HCT116 (cell line): Measurements from ENCODE around the gene TCERG1L. TPM values are rescaled to one million over a fixed set of nuclear protein-coding genes. Genes with fewer than 3 reads are reported as not detected.

ENCODE experiments used
- ATAC-seq: fragments of 200-7000 bp; cut with Tn5 transposase; 2 replicates; pipeline ENCODE4 v1.9.1; 2020; ENCODE audit warnings: mild to moderate bottlenecking, moderate library complexity
- BruUV-seq: library from RNA; stranded (reverse); fragments of 400-500 nt; replicated peaks from 2 replicates; lab custom pipeline; 2021; lab: Mats Ljungman, UMichigan
- CTCF ChIA-PET: fragments of 300-600 bp; sonication (Branson Sonifier 250); formaldehyde crosslinking; loops from one replicate; lab custom pipeline; 2021; ENCODE audit warnings: antibody characterized with exemption; lab: Charles Lee
- POLR2A ChIA-PET: fragments of 300-600, 350-600 bp; sonication (Branson Sonifier 250); formaldehyde crosslinking; loops from one replicate; lab custom pipeline; 2021; ENCODE audit warnings: antibody characterized with exemption; lab: Charles Lee
- RAD21 ChIA-PET, 2 experiments: fragments of 300-600 bp; sonication (Branson Sonifier 250); formaldehyde crosslinking; loops; one replicate each; lab custom pipeline; 2023; ENCODE audit warnings: low total read pairs in 2 of 2; ENCODE audit not compliant: uncharacterized antibody in 2 of 2, unreplicated experiment in 2 of 2, low non-redundant PET in 1 of 2; lab: Charles Lee
- DNase-seq: peaks from one replicate; pipeline ENCODE4 v3.0.0-alpha.2; 2010; ENCODE audit warnings: low read depth, low spot score
- H2AFZ ChIP-seq: fragments of 200-600 bp; shearing (Covaris generic), sonication (generic); 2 replicates; pipeline ENCODE4 v1.6.1; 2017; ENCODE audit warnings: low read depth, mixed run types, mixed read lengths, antibody characterized with exemption, low read length; ENCODE audit not compliant: poor library complexity, severe bottlenecking
- H3K27ac ChIP-seq: 2 replicates; pipeline ENCODE4 v1.5.1; 2012; ENCODE audit warnings: low read depth, low read length
- H3K27me3 ChIP-seq: fragments of 200-600 bp; sonication (generic); 2 replicates; pipeline ENCODE4 v1.6.1; 2016; ENCODE audit warnings: mixed run types, low read length, mixed read lengths; ENCODE audit not compliant: insufficient read depth
- H3K36me3 ChIP-seq, 2 experiments: fragments of 200-500 bp in 1 of 2; fragments of 200-600 bp in 1 of 2; sonication (Bioruptor generic) in 1 of 2; sonication (generic) in 1 of 2; 2 replicates each; pipeline versions ENCODE4 v1.5.1 to v1.6.1; 2014 to 2016; ENCODE audit warnings: low read length in 2 of 2, inconsistent platforms in 1 of 2, mixed read lengths in 1 of 2, mixed run types in 1 of 2; ENCODE audit not compliant: insufficient read depth in 2 of 2, control insufficient read depth in 1 of 2
- H3K4me1 ChIP-seq, 2 experiments: fragments of 200-600 bp in 1 of 2; sonication (generic) in 1 of 2; 2 replicates each; pipeline versions ENCODE4 v1.5.1 to v1.6.1; 2012 to 2017; ENCODE audit warnings: low read length in 2 of 2, inconsistent platforms in 1 of 2, mild to moderate bottlenecking in 1 of 2, mixed read lengths in 1 of 2, mixed run types in 1 of 2, moderate library complexity in 1 of 2; ENCODE audit not compliant: insufficient read depth in 2 of 2, control insufficient read depth in 1 of 2
- H3K4me2 ChIP-seq: fragments of 200-600 bp; sonication (generic); 2 replicates; pipeline ENCODE4 v1.6.1; 2017; ENCODE audit warnings: mixed run types, low read length, mixed read lengths
- H3K4me3 ChIP-seq, 2 experiments: fragments of 200-600 bp in 1 of 2; sonication (generic) in 1 of 2; replicated peaks in 1 of 2; 2 replicates each; pipeline ENCODE4 v1.5.1; 2011 to 2016; ENCODE audit warnings: low read length in 2 of 2, control low read depth in 1 of 2, low read depth in 1 of 2, mild to moderate bottlenecking in 1 of 2, mixed read lengths in 1 of 2, mixed run types in 1 of 2
- H3K79me2 ChIP-seq: fragments of 200-600 bp; sonication (generic); 2 replicates; pipeline ENCODE4 v1.6.1; 2017; ENCODE audit warnings: mild to moderate bottlenecking, mixed run types, low read length, moderate library complexity, mixed read lengths; ENCODE audit not compliant: insufficient read depth
- H3K9ac ChIP-seq: fragments of 200-600 bp; sonication (generic); 2 replicates; pipeline ENCODE4 v1.6.1; 2016; ENCODE audit warnings: low read length, mixed read lengths
- H3K9me2 ChIP-seq: fragments of 200-600 bp; sonication (generic), shearing (Covaris generic); 2 replicates; pipeline ENCODE4 v1.6.1; 2017; ENCODE audit warnings: mixed run types, mild to moderate bottlenecking, moderate library complexity; ENCODE audit not compliant: insufficient read depth
- H3K9me3 ChIP-seq, 2 experiments: fragments of 200-500 bp in 1 of 2; fragments of 200-600 bp in 1 of 2; sonication (Bioruptor generic) in 1 of 2; sonication (generic) in 1 of 2; 2 replicates each; pipeline ENCODE4 v1.6.1; 2014 to 2017; ENCODE audit warnings: low read length in 2 of 2, mixed read lengths in 2 of 2, inconsistent platforms in 1 of 2, low read depth in 1 of 2, mild to moderate bottlenecking in 1 of 2, mixed run types in 1 of 2, moderate library complexity in 1 of 2; ENCODE audit not compliant: control insufficient read depth in 1 of 2, insufficient read depth in 1 of 2
- H4K20me1 ChIP-seq: fragments of 200-600 bp; sonication (generic), shearing (Covaris generic); 2 replicates; pipeline ENCODE4 v1.6.1; 2017; ENCODE audit warnings: mixed run types, mild to moderate bottlenecking, moderate library complexity; ENCODE audit not compliant: insufficient read depth
- CBX3 ChIP-seq: IDR thresholded peaks from 2 replicates; pipeline ENCODE4 v1.6.1; 2012; ENCODE audit warnings: low read depth
- EGR1 ChIP-seq: IDR thresholded peaks from 2 replicates; pipeline ENCODE4 v1.6.1; 2012; ENCODE audit warnings: low read depth
- FOSL1 ChIP-seq: IDR thresholded peaks from 2 replicates; pipeline ENCODE4 v1.6.1; 2012; ENCODE audit warnings: low read depth
- JUND ChIP-seq: IDR thresholded peaks from 2 replicates; pipeline ENCODE4 v1.6.1; 2012
- POLR2A ChIP-seq: IDR thresholded peaks from 2 replicates; pipeline ENCODE4 v1.7.0; 2011; ENCODE audit warnings: borderline replicate concordance; ENCODE audit not compliant: insufficient read depth, insufficient read length; ENCODE audit errors: extremely low read depth
- POLR2AphosphoS5 ChIP-seq: IDR thresholded peaks from 2 replicates; pipeline ENCODE4 v1.6.1; 2011; ENCODE audit warnings: mild to moderate bottlenecking, low read depth, low read length, moderate library complexity
- REST ChIP-seq: IDR thresholded peaks from 2 replicates; pipeline ENCODE4 v1.6.1; 2012; ENCODE audit warnings: low read depth
- SIN3A ChIP-seq: IDR thresholded peaks from 2 replicates; pipeline ENCODE4 v1.6.1; 2012; ENCODE audit warnings: low read depth
- SRF ChIP-seq: IDR thresholded peaks from 2 replicates; pipeline ENCODE4 v1.6.1; 2012; ENCODE audit warnings: low read depth
- ZNF274 ChIP-seq: fragments of 200-500 bp; sonication (Bioruptor generic); IDR thresholded peaks from 2 replicates; pipeline ENCODE4 v1.6.1; 2014; ENCODE audit warnings: mild to moderate bottlenecking, low read depth, low read length, inconsistent platforms
- intact Hi-C: fragments of 100-400 bp; cut with micrococcal nuclease; formaldehyde crosslinking; loops from 2 replicates; pipeline ENCODE4 v1.10.0; 2022
- total RNA-seq: library from RNA; stranded (reverse); gene quantifications from one replicate; pipeline ENCODE4 v1.2.1, GENCODE V29; 2021; ENCODE audit not compliant: unreplicated experiment
- TF ChIP-seq, protein P1 (sequence below), 3 experiments: fragments of 200-600 bp in 1 of 3; sonication (generic) in 1 of 3; IDR thresholded peaks in 2 of 3; conservative IDR thresholded peaks in 1 of 3; 2 replicates each; pipeline ENCODE4 v1.5.1; 2012 to 2017; ENCODE audit warnings: low read depth in 2 of 3, low read length in 2 of 3, antibody characterized with exemption in 1 of 3, borderline replicate concordance in 1 of 3, control low read depth in 1 of 3, mild to moderate bottlenecking in 1 of 3, mixed read lengths in 1 of 3, mixed run types in 1 of 3, moderate library complexity in 1 of 3; ENCODE audit not compliant: insufficient read depth in 1 of 3
- TF ChIP-seq, protein P2 (sequence below): IDR thresholded peaks from 2 replicates; pipeline ENCODE4 v1.6.1; 2011; ENCODE audit warnings: mild to moderate bottlenecking, low read length, moderate library complexity; ENCODE audit not compliant: insufficient replicate concordance; ENCODE audit errors: extremely low read depth

TCERG1L gene
- total RNA-seq, 1 experiment from 2014 or later, result not detected

GRCh38 chr10:131311402-131311660, 190 bp downstream of the TCERG1L start:
- no TSS peak for BruUV-seq
- ChIA-PET POLR2A (no interaction called here), CTCF (no interaction called here), RAD21 (no interaction called here)
- Histone ChIP-seq H3K9me3 (no peaks in the 10 kb centered on the region), H3K4me1 (no peaks in the 10 kb centered on the region), H3K9ac (no peak overlapping the region), H4K20me1 (no peaks in the 10 kb centered on the region), H3K27ac (no peak overlapping the region), H3K4me2 (no peak overlapping the region), H2AFZ (no peak overlapping the region), H3K36me3 (no peaks in the 10 kb centered on the region), H3K9me2 (no peaks in the 10 kb centered on the region), H3K4me3 (no peak overlapping the region), H3K27me3 (no peaks in the 10 kb centered on the region; the same call in 1 of the 2 replicates), H3K79me2 (no peaks in the 10 kb centered on the region)
- intact Hi-C loops, result no loop called here
- TF ChIP-seq REST, result no peak
- DNase-seq (no peak), ATAC-seq (no peak)

DNA sequence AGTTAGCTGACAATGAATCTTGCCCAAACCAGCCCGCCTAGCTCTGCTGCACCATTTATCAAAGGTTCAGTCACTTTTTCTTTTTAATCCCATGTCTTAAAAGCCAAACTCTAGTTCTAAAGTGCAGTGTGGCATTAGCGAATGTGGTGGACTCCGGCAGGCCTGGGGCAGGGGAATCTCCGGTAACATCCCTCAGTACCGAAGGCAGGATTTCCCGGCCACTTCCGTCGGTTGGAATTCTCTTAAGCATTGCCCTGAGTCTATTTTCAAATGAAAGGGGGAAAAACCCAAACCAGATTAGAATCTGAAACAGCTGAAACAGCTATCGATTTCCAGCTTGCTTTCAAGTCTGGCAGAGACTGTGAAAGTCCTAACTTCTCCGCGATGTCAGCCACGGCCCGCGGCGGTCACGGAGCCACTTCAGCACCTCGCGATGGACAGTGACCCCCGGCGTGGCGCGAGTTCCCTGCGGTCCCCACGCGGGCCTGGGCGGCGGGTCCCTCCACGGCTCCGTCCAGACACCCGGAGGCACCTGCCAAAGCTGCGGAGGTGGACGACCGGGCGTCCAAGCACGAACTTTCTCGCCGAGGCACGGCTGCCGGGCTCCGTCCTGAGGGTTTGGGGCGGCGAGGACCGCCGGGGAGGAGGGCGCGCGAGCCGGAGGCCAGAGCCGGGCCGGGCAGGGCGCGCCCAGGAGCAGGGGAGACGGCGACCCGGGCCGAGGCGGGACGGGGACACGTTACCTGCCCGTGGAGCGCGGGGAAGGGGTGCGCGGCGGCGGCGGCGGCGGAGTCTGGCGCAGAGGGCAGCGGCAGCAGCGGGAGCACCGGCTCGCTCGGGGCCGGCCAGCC, 745 bp downstream of the TCERG1L start:
- Histone ChIP-seq H4K20me1 (no peaks in the 10 kb centered on the region), H3K27me3 (no peaks in the 10 kb centered on the region; the same call in 1 of the 2 replicates), H3K9ac (no peak overlapping the region), H3K9me2 (no peaks in the 10 kb centered on the region), H3K79me2 (no peaks in the 10 kb centered on the region), H3K9me3 (no peaks in the 10 kb centered on the region), H2AFZ (no peak overlapping the region), H3K4me1 (no peaks in the 10 kb centered on the region), H3K27ac (no peak overlapping the region), H3K4me2 (no peak overlapping the region), H3K4me3 (no peak overlapping the region), H3K36me3 (no peaks in the 10 kb centered on the region)
- RAD21 ChIA-PET, result no interaction called here
- CTCF ChIA-PET, result no interaction called here
- ATAC-seq (no peak), DNase-seq (no peak)
- intact Hi-C loops, result no loop called here
- BruUV-seq, result no TSS peak
- POLR2A ChIA-PET, result no interaction called here
- no peak for TF ChIP-seq JUND
- no peak for TF ChIP-seq CBX3
- TF ChIP-seq SIN3A, result no peak
- TF ChIP-seq POLR2AphosphoS5, result no peak
- TF ChIP-seq, protein P1, sequence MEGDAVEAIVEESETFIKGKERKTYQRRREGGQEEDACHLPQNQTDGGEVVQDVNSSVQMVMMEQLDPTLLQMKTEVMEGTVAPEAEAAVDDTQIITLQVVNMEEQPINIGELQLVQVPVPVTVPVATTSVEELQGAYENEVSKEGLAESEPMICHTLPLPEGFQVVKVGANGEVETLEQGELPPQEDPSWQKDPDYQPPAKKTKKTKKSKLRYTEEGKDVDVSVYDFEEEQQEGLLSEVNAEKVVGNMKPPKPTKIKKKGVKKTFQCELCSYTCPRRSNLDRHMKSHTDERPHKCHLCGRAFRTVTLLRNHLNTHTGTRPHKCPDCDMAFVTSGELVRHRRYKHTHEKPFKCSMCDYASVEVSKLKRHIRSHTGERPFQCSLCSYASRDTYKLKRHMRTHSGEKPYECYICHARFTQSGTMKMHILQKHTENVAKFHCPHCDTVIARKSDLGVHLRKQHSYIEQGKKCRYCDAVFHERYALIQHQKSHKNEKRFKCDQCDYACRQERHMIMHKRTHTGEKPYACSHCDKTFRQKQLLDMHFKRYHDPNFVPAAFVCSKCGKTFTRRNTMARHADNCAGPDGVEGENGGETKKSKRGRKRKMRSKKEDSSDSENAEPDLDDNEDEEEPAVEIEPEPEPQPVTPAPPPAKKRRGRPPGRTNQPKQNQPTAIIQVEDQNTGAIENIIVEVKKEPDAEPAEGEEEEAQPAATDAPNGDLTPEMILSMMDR (IDR thresholded peaks at IDR 0.05 in 2 of 3, conservative IDR thresholded peaks at IDR 0.05 in 1 of 3; ENCODE audit: borderline replicate concordance in 1 of 3, insufficient read depth in 1 of 3, low read depth in 2 of 3, low read length in 2 of 3), result no peak
- no peak for TF ChIP-seq ZNF274
- TF ChIP-seq SRF, result no peak
- TF ChIP-seq, protein P2, sequence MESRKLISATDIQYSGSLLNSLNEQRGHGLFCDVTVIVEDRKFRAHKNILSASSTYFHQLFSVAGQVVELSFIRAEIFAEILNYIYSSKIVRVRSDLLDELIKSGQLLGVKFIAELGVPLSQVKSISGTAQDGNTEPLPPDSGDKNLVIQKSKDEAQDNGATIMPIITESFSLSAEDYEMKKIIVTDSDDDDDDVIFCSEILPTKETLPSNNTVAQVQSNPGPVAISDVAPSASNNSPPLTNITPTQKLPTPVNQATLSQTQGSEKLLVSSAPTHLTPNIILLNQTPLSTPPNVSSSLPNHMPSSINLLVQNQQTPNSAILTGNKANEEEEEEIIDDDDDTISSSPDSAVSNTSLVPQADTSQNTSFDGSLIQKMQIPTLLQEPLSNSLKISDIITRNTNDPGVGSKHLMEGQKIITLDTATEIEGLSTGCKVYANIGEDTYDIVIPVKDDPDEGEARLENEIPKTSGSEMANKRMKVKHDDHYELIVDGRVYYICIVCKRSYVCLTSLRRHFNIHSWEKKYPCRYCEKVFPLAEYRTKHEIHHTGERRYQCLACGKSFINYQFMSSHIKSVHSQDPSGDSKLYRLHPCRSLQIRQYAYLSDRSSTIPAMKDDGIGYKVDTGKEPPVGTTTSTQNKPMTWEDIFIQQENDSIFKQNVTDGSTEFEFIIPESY, result no peak
- no peak for TF ChIP-seq FOSL1
- no peak for TF ChIP-seq EGR1
- no peak for TF ChIP-seq POLR2A
